Activated T-cell treated with anti-CD3 and anti-CD28 coated beads, Interleukin-2, amount 50 U/mL, for 4 hours (primary cell): ENCODE measurements around the gene PRICKLE1. TPM values are rescaled to one million over a fixed set of nuclear protein-coding genes. Genes with fewer than 3 reads are reported as not detected.

Source experiments
- ATAC-seq, 2 donors: fragments of 200-7000 bp; cut with Tn5 transposase; one replicate each; pipeline ENCODE4 v1.10.0; 2021
- DNase-seq: peaks from one replicate; pipeline ENCODE4 v3.0.0-alpha.2; 2020
- H3K27me3 Mint-ChIP-seq: one replicate; pipeline ENCODE4 v1.8.0; 2021; ENCODE audit warnings: low read depth, mixed read lengths
- H3K36me3 Mint-ChIP-seq: one replicate; pipeline ENCODE4 v1.8.0; 2022; ENCODE audit warnings: mixed read lengths; ENCODE audit not compliant: insufficient read depth
- H3K4me1 Mint-ChIP-seq: one replicate; pipeline ENCODE4 v1.8.0; 2021; ENCODE audit warnings: low read depth, mixed read lengths
- H3K4me3 Mint-ChIP-seq: one replicate; pipeline ENCODE4 v1.8.0; 2021; ENCODE audit warnings: mild to moderate bottlenecking, moderate library complexity, mixed read lengths
- H3K9me3 Mint-ChIP-seq: one replicate; pipeline ENCODE4 v1.8.0; 2021; ENCODE audit warnings: mixed read lengths
- total RNA-seq, 3 donors: library from RNA; stranded (reverse); gene quantifications; one replicate each; pipeline ENCODE4 v1.2.1, GENCODE V29; 2021

PRICKLE1 gene
- total RNA-seq, 3 donors from 2014 or later, result not detected

- no peak for DNase-seq
- no peak overlapping the region for H3K4me3 Mint-ChIP-seq
- H3K9me3 Mint-ChIP-seq, result no peaks in the 10 kb centered on the region
- no peaks in the 10 kb centered on the region for H3K4me1 Mint-ChIP-seq
- peaks cover 10% of the 10 kb centered on the region for H3K27me3 Mint-ChIP-seq
- ATAC-seq, result no peak
- H3K36me3 Mint-ChIP-seq, result no peaks in the 10 kb centered on the region
Measured at GRCh38 chr12:42507565-42507964, 82.0 kb downstream of the PRICKLE1 start.

- H3K36me3 Mint-ChIP-seq, result no peaks in the 10 kb centered on the region
- no peak for ATAC-seq
Measured at GRCh38 chr12:42507081-42507480, 82.5 kb downstream of the PRICKLE1 start.

GRCh38 chr12:42504049-42504448 lies 85.5 kb downstream of the PRICKLE1 start:
- Mint-ChIP-seq H3K27me3 (peaks cover 9% of the 10 kb centered on the region), H3K36me3 (no peaks in the 10 kb centered on the region), H3K4me3 (no peak overlapping the region), H3K9me3 (no peaks in the 10 kb centered on the region), H3K4me1 (no peaks in the 10 kb centered on the region)
- no peak for ATAC-seq
- DNase-seq, result no peak

More at GRCh38 chr12:42507081-42507480, 82.5 kb downstream of the PRICKLE1 start:
- no peaks in the 10 kb centered on the region for H3K4me1 Mint-ChIP-seq
- no peak overlapping the region for H3K4me3 Mint-ChIP-seq
- DNase-seq, result no peak
- H3K9me3 Mint-ChIP-seq, result no peaks in the 10 kb centered on the region
- H3K27me3 Mint-ChIP-seq, result peaks cover 10% of the 10 kb centered on the region

- Mint-ChIP-seq H3K9me3 (no peaks in the 10 kb centered on the region), H3K36me3 (no peaks in the 10 kb centered on the region), H3K4me1 (no peaks in the 10 kb centered on the region), H3K4me3 (no peak overlapping the region), H3K27me3 (peaks cover 9% of the 10 kb centered on the region)
- ATAC-seq (no peak), DNase-seq (no peak)
Measured at GRCh38 chr12:42502682-42503081, 86.9 kb downstream of the PRICKLE1 start.

- DNase-seq, result no peak
- no peak overlapping the region for H3K4me3 Mint-ChIP-seq
- no peaks in the 10 kb centered on the region for H3K4me1 Mint-ChIP-seq
- peak; percentile 25 to 55 for ATAC-seq
- H3K9me3 Mint-ChIP-seq, result no peaks in the 10 kb centered on the region
- no peaks in the 10 kb centered on the region for H3K36me3 Mint-ChIP-seq
- H3K27me3 Mint-ChIP-seq, result peaks cover 4% of the 10 kb centered on the region
Measured at GRCh38 chr12:42498549-42499247, 90.8 kb downstream of the PRICKLE1 start.

- Mint-ChIP-seq H3K4me3 (no peak overlapping the region), H3K36me3 (no peaks in the 10 kb centered on the region), H3K4me1 (no peaks in the 10 kb centered on the region), H3K9me3 (no peaks in the 10 kb centered on the region), H3K27me3 (peaks cover 8% of the 10 kb centered on the region)
- no peak for DNase-seq
- no peak for ATAC-seq
Measured at GRCh38 chr12:42496886-42497285, 92.7 kb downstream of the PRICKLE1 start.

- ATAC-seq (no peak), DNase-seq (no peak)
- no peaks in the 10 kb centered on the region for H3K36me3 Mint-ChIP-seq
- no peaks in the 10 kb centered on the region for H3K9me3 Mint-ChIP-seq
- no peaks in the 10 kb centered on the region for H3K4me1 Mint-ChIP-seq
- H3K27me3 Mint-ChIP-seq, result peaks cover 5% of the 10 kb centered on the region
- no peak overlapping the region for H3K4me3 Mint-ChIP-seq
Measured at GRCh38 chr12:42495244-42495643, 94.3 kb downstream of the PRICKLE1 start.

- no peak overlapping the region for H3K4me3 Mint-ChIP-seq
- ATAC-seq (no peak), DNase-seq (no peak)
- peaks cover 19% of the 10 kb centered on the region for H3K27me3 Mint-ChIP-seq
- no peaks in the 10 kb centered on the region for H3K4me1 Mint-ChIP-seq
- no peaks in the 10 kb centered on the region for H3K9me3 Mint-ChIP-seq
- no peaks in the 10 kb centered on the region for H3K36me3 Mint-ChIP-seq
Measured at GRCh38 chr12:42492267-42492666, 97.3 kb downstream of the PRICKLE1 start.

- Mint-ChIP-seq H3K4me1 (no peaks in the 10 kb centered on the region), H3K27me3 (peaks cover 31% of the 10 kb centered on the region), H3K9me3 (no peaks in the 10 kb centered on the region), H3K36me3 (no peaks in the 10 kb centered on the region), H3K4me3 (no peak overlapping the region)
- DNase-seq (no peak), ATAC-seq (no peak)
Measured at GRCh38 chr12:42490261-42490842, 99.2 kb downstream of the PRICKLE1 start.

GRCh38 chr12:42486407-42486806 lies 103.1 kb downstream of the PRICKLE1 start:
- Mint-ChIP-seq H3K36me3 (no peaks in the 10 kb centered on the region), H3K9me3 (no peaks in the 10 kb centered on the region), H3K4me3 (no peak overlapping the region), H3K27me3 (peaks cover 53% of the 10 kb centered on the region), H3K4me1 (peaks cover 14% of the 10 kb centered on the region)
- DNase-seq (no peak), ATAC-seq (no peak)

- Mint-ChIP-seq H3K9me3 (no peaks in the 10 kb centered on the region), H3K27me3 (peaks cover 59% of the 10 kb centered on the region), H3K36me3 (no peaks in the 10 kb centered on the region), H3K4me1 (peaks cover 14% of the 10 kb centered on the region), H3K4me3 (no peak overlapping the region)
- no peak for DNase-seq
- no peak for ATAC-seq
Measured at GRCh38 chr12:42485823-42486222, 103.7 kb downstream of the PRICKLE1 start.

- Mint-ChIP-seq H3K4me3 (no peak overlapping the region), H3K4me1 (peaks cover 14% of the 10 kb centered on the region), H3K9me3 (no peaks in the 10 kb centered on the region), H3K36me3 (no peaks in the 10 kb centered on the region), H3K27me3 (peaks cover 65% of the 10 kb centered on the region)
- ATAC-seq (no peak), DNase-seq (no peak)
Measured at GRCh38 chr12:42484996-42485395, 104.5 kb downstream of the PRICKLE1 start.

GRCh38 chr12:42483521-42483790 lies 106.1 kb downstream of the PRICKLE1 start:
- Mint-ChIP-seq H3K9me3 (no peaks in the 10 kb centered on the region), H3K4me1 (peaks cover 14% of the 10 kb centered on the region), H3K27me3 (peaks cover 67% of the 10 kb centered on the region), H3K36me3 (no peaks in the 10 kb centered on the region), H3K4me3 (peak overlapping the region; percentile 80)
- DNase-seq (peak; percentile 8), ATAC-seq (peak; percentile 57 to 66)

GRCh38 chr12:42482748-42483520 lies 106.6 kb downstream of the PRICKLE1 start:
- H3K9me3 Mint-ChIP-seq, result no peaks in the 10 kb centered on the region
- ATAC-seq, result peak; percentile 76 to 78
- peaks cover 14% of the 10 kb centered on the region for H3K4me1 Mint-ChIP-seq
- H3K36me3 Mint-ChIP-seq, result no peaks in the 10 kb centered on the region
- peak overlapping the region; percentile 77 for H3K4me3 Mint-ChIP-seq
- peak; percentile 30 for DNase-seq
- peaks cover 68% of the 10 kb centered on the region for H3K27me3 Mint-ChIP-seq
